ENCODE data around the gene NPL.

The NPL gene

DNA sequence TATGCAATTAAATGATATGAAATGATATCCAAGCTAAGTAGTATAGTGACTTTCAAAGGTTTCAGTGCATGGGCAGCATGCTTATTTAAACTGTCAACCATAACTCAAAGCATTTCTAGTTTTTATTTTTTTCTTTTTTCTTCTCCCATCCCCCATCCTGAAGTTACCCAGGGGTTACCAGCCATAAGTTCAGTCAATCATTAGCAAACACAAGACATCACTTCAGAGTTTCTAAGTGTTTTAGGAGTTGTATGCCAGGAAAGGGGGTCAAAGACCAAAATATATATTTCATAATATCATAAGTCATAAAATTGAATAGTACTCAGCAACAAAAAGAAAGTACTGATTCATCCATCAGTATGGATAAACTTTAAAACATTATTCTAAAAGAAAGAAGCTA is 78.3 kb downstream of the NPL start:
- CTCF ChIA-PET: no interaction called here
- POLR2A ChIA-PET: no interaction called here
- TF ChIP-seq FOXA1 (IDR thresholded peaks at IDR 0.05) (no peak), FOXM1 (IDR thresholded peaks at IDR 0.05; ENCODE audit: borderline replicate concordance) (no peak), CTBP1 (IDR thresholded peaks at IDR 0.05; ENCODE audit: borderline replicate concordance) (no peak)
- no peak for DNase-seq (ENCODE audit: extremely low spot score)

DNA sequence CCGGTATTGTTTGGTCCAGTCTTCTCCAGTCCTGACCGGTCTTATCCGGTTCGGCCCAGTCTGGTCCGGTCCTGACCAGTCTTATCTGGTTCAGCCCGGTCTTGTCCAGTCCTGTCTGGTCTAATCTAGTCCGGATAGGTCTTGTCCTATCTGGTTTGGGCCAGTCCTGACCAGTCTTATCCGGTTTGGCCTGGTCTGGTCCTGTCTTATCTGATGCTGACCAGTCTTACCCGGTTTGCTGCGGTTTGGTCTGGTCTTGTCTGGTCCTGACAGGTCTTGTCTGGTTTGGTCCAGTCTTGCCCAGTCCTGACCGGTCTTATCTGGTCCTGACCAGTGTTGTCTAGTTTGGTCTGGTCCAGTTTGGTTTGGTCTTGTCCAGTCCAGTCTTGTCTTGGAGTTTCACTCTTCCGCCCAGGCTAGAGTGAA is 79.7 kb downstream of the NPL start:
- TF ChIP-seq FOXA1 (IDR thresholded peaks at IDR 0.05): no peak
- no peak for TF ChIP-seq SP1 (IDR thresholded peaks at IDR 0.05)
- TF ChIP-seq TARDBP (IDR thresholded peaks at IDR 0.05): no peak
- TF ChIP-seq HDGF (IDR thresholded peaks at IDR 0.05; ENCODE audit: borderline replicate concordance): no peak
- TF ChIP-seq, protein P1, sequence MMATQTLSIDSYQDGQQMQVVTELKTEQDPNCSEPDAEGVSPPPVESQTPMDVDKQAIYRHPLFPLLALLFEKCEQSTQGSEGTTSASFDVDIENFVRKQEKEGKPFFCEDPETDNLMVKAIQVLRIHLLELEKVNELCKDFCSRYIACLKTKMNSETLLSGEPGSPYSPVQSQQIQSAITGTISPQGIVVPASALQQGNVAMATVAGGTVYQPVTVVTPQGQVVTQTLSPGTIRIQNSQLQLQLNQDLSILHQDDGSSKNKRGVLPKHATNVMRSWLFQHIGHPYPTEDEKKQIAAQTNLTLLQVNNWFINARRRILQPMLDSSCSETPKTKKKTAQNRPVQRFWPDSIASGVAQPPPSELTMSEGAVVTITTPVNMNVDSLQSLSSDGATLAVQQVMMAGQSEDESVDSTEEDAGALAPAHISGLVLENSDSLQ (IDR thresholded peaks at IDR 0.05): no peak
- TF ChIP-seq FOXM1 (IDR thresholded peaks at IDR 0.05; ENCODE audit: borderline replicate concordance): no peak
- no peak for TF ChIP-seq NFRKB (IDR thresholded peaks at IDR 0.05)
- no peak for TF ChIP-seq BHLHE40 (IDR thresholded peaks at IDR 0.05; ENCODE audit: borderline replicate concordance)
- TF ChIP-seq ELF4 (IDR thresholded peaks at IDR 0.05): no peak
- no peak for TF ChIP-seq LEF1 (IDR thresholded peaks at IDR 0.05; ENCODE audit: borderline replicate concordance)
- TF ChIP-seq ZNF384 (IDR thresholded peaks at IDR 0.05): no peak
- TF ChIP-seq SUZ12 (IDR thresholded peaks at IDR 0.05): no peak
- no peak for TF ChIP-seq ARNT (IDR thresholded peaks at IDR 0.05)
- TF ChIP-seq CTBP1 (IDR thresholded peaks at IDR 0.05; ENCODE audit: borderline replicate concordance): no peak
- TF ChIP-seq FOXK2 (IDR thresholded peaks at IDR 0.05): no peak
- no peak for TF ChIP-seq L3MBTL2 (conservative IDR thresholded peaks at IDR 0.05)
- POLR2A ChIA-PET: no interaction called here
- no peak for DNase-seq (ENCODE audit: extremely low spot score)
- CTCF ChIA-PET: no interaction called here

DNA sequence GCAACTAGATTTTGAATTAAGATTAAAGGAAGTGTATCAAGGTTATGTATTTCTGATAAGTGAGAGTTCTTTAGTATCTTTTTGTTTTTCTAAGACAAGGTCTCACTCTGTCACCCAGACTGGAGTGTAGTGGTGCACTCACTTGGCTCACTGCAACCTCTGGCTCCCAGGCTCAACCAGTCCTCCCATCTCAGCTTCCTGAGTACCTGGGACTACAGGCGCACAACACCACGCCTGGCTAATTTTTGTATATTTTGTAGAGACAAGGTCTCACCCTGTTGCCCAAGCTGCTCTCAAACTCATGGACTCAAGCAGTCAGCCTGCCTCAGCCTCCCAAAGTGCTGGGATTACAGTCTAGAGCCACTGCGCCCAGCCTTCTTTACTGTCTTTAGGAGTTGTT is 83.3 kb downstream of the NPL start:
- DNase-seq (ENCODE audit: extremely low spot score): no peak
- ChIA-PET CTCF (no interaction called here), POLR2A (no interaction called here)
- no peak for TF ChIP-seq ZNF384 (IDR thresholded peaks at IDR 0.05)
- no peak for TF ChIP-seq TARDBP (IDR thresholded peaks at IDR 0.05)
- TF ChIP-seq L3MBTL2 (conservative IDR thresholded peaks at IDR 0.05): no peak
- TF ChIP-seq NFRKB (IDR thresholded peaks at IDR 0.05): no peak
- TF ChIP-seq CTBP1 (IDR thresholded peaks at IDR 0.05; ENCODE audit: borderline replicate concordance): no peak
- TF ChIP-seq BHLHE40 (IDR thresholded peaks at IDR 0.05; ENCODE audit: borderline replicate concordance): no peak
- no peak for TF ChIP-seq FOXM1 (IDR thresholded peaks at IDR 0.05; ENCODE audit: borderline replicate concordance)
- TF ChIP-seq LEF1 (IDR thresholded peaks at IDR 0.05; ENCODE audit: borderline replicate concordance): no peak
- no peak for TF ChIP-seq SP1 (IDR thresholded peaks at IDR 0.05)
- no peak for TF ChIP-seq ELF4 (IDR thresholded peaks at IDR 0.05)
- no peak for TF ChIP-seq SUZ12 (IDR thresholded peaks at IDR 0.05)
- TF ChIP-seq FOXK2 (IDR thresholded peaks at IDR 0.05): no peak

DNA sequence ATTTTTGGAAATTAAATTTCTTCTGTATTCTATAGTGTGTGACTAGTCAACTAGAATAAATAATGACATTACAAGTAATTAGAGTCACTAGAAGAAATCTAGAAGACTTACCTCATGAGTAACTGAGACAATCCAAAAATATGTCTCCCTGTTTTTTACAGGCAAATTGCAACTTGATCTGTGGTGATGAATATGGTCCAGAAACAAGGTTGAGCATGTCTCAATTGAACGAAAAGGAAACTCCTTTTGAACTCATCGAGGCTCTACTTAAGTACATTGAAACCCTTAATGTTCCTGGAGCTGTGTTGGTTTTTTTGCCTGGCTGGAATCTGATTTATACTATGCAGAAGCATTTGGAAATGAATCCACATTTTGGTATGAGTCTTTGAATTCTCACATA is 86.3 kb downstream of the NPL start:
- ChIA-PET POLR2A (no interaction called here), CTCF (no interaction called here)
- no peak for DNase-seq (ENCODE audit: extremely low spot score)
- TF ChIP-seq HDGF (IDR thresholded peaks at IDR 0.05; ENCODE audit: borderline replicate concordance): no peak
- TF ChIP-seq FOXA1 (IDR thresholded peaks at IDR 0.05): no peak
- TF ChIP-seq LEF1 (IDR thresholded peaks at IDR 0.05; ENCODE audit: borderline replicate concordance): no peak
- TF ChIP-seq ELF4 (IDR thresholded peaks at IDR 0.05): no peak
- TF ChIP-seq, protein P1 (IDR thresholded peaks at IDR 0.05): no peak
- no peak for TF ChIP-seq FOXK2 (IDR thresholded peaks at IDR 0.05)
- TF ChIP-seq BHLHE40 (IDR thresholded peaks at IDR 0.05; ENCODE audit: borderline replicate concordance): no peak
- TF ChIP-seq FOXM1 (IDR thresholded peaks at IDR 0.05; ENCODE audit: borderline replicate concordance): no peak

DNA sequence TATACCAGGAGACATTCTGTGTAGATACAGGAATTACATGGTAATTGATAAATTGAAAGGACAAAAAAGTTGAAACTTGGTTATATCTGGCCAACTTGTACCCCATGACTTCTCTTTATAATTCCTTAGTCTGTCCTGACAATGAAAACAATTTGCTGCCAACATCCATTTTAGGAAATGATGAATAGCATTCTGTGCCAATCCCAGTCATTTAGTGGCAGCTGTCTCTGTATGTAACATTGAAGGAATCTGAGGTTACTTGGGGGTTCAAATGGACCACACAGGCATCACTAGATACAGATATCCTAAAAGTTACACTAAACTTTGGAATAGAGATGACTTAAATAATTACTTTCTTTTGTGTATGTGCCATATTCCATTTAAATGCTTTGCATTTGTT is 87.8 kb downstream of the NPL start:
- ChIA-PET CTCF (no interaction called here), POLR2A (no interaction called here)
- TF ChIP-seq CTBP1 (IDR thresholded peaks at IDR 0.05; ENCODE audit: borderline replicate concordance) (no peak), FOXA1 (IDR thresholded peaks at IDR 0.05) (no peak), ZNF384 (IDR thresholded peaks at IDR 0.05) (no peak), LEF1 (IDR thresholded peaks at IDR 0.05; ENCODE audit: borderline replicate concordance) (no peak), ELF4 (IDR thresholded peaks at IDR 0.05) (no peak), TARDBP (IDR thresholded peaks at IDR 0.05) (no peak), FOXK2 (IDR thresholded peaks at IDR 0.05) (no peak), ARNT (IDR thresholded peaks at IDR 0.05) (no peak), L3MBTL2 (conservative IDR thresholded peaks at IDR 0.05) (no peak), SUZ12 (IDR thresholded peaks at IDR 0.05) (no peak), SP1 (IDR thresholded peaks at IDR 0.05) (no peak), FOXM1 (IDR thresholded peaks at IDR 0.05; ENCODE audit: borderline replicate concordance) (no peak)
- TF ChIP-seq, protein P1 (IDR thresholded peaks at IDR 0.05): no peak
- DNase-seq (ENCODE audit: extremely low spot score): no peak

DNA sequence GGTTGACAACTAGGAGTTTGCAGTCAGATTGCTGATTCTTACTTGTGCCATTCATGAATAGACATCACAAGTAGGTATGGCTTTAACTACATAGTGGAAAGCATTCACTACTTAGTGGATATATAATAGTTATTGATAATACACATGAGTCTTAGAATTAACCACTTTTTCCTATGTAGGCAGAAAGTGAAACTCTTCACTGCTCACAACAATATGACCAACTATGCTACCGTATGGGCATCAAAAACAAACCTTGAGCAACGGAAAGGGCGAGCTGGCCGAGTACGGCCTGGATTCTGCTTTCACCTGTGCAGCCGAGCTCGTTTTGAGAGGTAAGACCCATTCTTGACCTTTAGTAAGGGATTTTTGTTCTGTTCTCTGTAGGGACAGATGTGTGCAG is 88.3 kb downstream of the NPL start:
- POLR2A ChIA-PET: no interaction called here
- CTCF ChIA-PET: no interaction called here
- no peak for DNase-seq (ENCODE audit: extremely low spot score)
- TF ChIP-seq ARNT (IDR thresholded peaks at IDR 0.05): no peak
- no peak for TF ChIP-seq FOXM1 (IDR thresholded peaks at IDR 0.05; ENCODE audit: borderline replicate concordance)
- no peak for TF ChIP-seq CTBP1 (IDR thresholded peaks at IDR 0.05; ENCODE audit: borderline replicate concordance)
- TF ChIP-seq SUZ12 (IDR thresholded peaks at IDR 0.05): no peak
- TF ChIP-seq ELF4 (IDR thresholded peaks at IDR 0.05): no peak
- TF ChIP-seq TARDBP (IDR thresholded peaks at IDR 0.05): no peak
- TF ChIP-seq ZNF384 (IDR thresholded peaks at IDR 0.05): no peak
- no peak for TF ChIP-seq NFRKB (IDR thresholded peaks at IDR 0.05)
- TF ChIP-seq FOXA1 (IDR thresholded peaks at IDR 0.05): no peak
- no peak for TF ChIP-seq FOXK2 (IDR thresholded peaks at IDR 0.05)
- TF ChIP-seq BHLHE40 (IDR thresholded peaks at IDR 0.05; ENCODE audit: borderline replicate concordance): no peak
- TF ChIP-seq SP1 (IDR thresholded peaks at IDR 0.05): no peak
- TF ChIP-seq, protein P1 (IDR thresholded peaks at IDR 0.05): no peak
- no peak for TF ChIP-seq HDGF (IDR thresholded peaks at IDR 0.05; ENCODE audit: borderline replicate concordance)
- TF ChIP-seq LEF1 (IDR thresholded peaks at IDR 0.05; ENCODE audit: borderline replicate concordance): no peak
